ENCODE results near the gene ATP6V1G1.

GRCh38 chr9:114587345-114588202 lies at the start of gene ATP6V1G1:
- TF ChIP-seq YY1 (IDR thresholded peaks at IDR 0.05; ENCODE audit: insufficient read depth, insufficient read length) (peak; percentile 66), SUZ12 (IDR thresholded peaks at IDR 0.05; ENCODE audit: extremely low read depth, insufficient read depth, insufficient read length) (no peak), ZNF274 (IDR thresholded peaks at IDR 0.05; ENCODE audit: low read depth, low read length) (no peak)
